ENCODE data around the gene CDCA7.
A peak's percentile ranks its signal among the peaks of the same experiment; 100 is the strongest.
"Not testable (repeated sequence)": the region's sequence is repeated elsewhere in the genome, so short reads cannot be mapped to it uniquely, and the experiment has no call there.

CDCA7 gene

GRCh38 chr2:173359231-173359630 is 4.6 kb downstream of the CDCA7 start:
- DNase-seq = no peak

- DNase-seq = no peak
Measured at GRCh38 chr2:173370198-173370597, 15.5 kb downstream of the CDCA7 start.

GRCh38 chr2:173371023-173371422 is 16.4 kb downstream of the CDCA7 start:
- DNase-seq = no peak

- DNase-seq = no peak
Measured at GRCh38 chr2:173373290-173373689, 18.6 kb downstream of the CDCA7 start.

- DNase-seq = no peak
Measured at GRCh38 chr2:173374634-173375033, 20.0 kb downstream of the CDCA7 start.

- DNase-seq = not testable (repeated sequence)
Measured at GRCh38 chr2:173385534-173385933, 30.9 kb downstream of the CDCA7 start.

- no peak for DNase-seq
Measured at GRCh38 chr2:173386021-173386737, 31.5 kb downstream of the CDCA7 start.

- DNase-seq = no peak
Measured at GRCh38 chr2:173386738-173387065, 32.0 kb downstream of the CDCA7 start.

- DNase-seq = no peak
Measured at GRCh38 chr2:173387079-173387478, 32.4 kb downstream of the CDCA7 start.

GRCh38 chr2:173387660-173388059 is 33.0 kb downstream of the CDCA7 start:
- no peak for DNase-seq

GRCh38 chr2:173388795-173389194 is 34.1 kb downstream of the CDCA7 start:
- no peak for DNase-seq

GRCh38 chr2:173390036-173390435 is 35.4 kb downstream of the CDCA7 start:
- DNase-seq = no peak

GRCh38 chr2:173392731-173393130 is 38.1 kb downstream of the CDCA7 start:
- no peak for DNase-seq

GRCh38 chr2:173393186-173393585 is 38.5 kb downstream of the CDCA7 start:
- DNase-seq = no peak

GRCh38 chr2:173393636-173394035 is 39.0 kb downstream of the CDCA7 start:
- DNase-seq = no peak

- no peak for DNase-seq
Measured at GRCh38 chr2:173394091-173394974, 39.7 kb downstream of the CDCA7 start.

GRCh38 chr2:173395567-173396351 is 41.1 kb downstream of the CDCA7 start:
- no peak for DNase-seq

GRCh38 chr2:173397539-173397938 is 42.9 kb downstream of the CDCA7 start:
- DNase-seq = no peak

GRCh38 chr2:173399229-173399628 is 44.6 kb downstream of the CDCA7 start:
- DNase-seq = no peak

GRCh38 chr2:173400760-173401159 is 46.1 kb downstream of the CDCA7 start:
- DNase-seq = no peak

GRCh38 chr2:173401716-173402326 is 47.1 kb downstream of the CDCA7 start:
- no peak for DNase-seq

- peak; percentile 73 for DNase-seq
Measured at GRCh38 chr2:173402405-173402974, 47.8 kb downstream of the CDCA7 start.
